Stomach smooth muscle (tissue), 2 donors: ENCODE measurements around the gene RASGRP3.

Experiments
- H3K27ac ChIP-seq: one replicate; pipeline ENCODE4 v1.7.0; 2013; ENCODE audit warnings: mild to moderate bottlenecking, low read length, inconsistent platforms
- H3K27me3 ChIP-seq, 2 donors: one replicate each; pipeline ENCODE4 v1.7.0; 2013; ENCODE audit warnings: low read length in 2 of 2; ENCODE audit not compliant: insufficient read depth in 2 of 2, control insufficient read depth in 1 of 2
- H3K36me3 ChIP-seq, 2 donors: one replicate each; pipeline ENCODE4 v1.7.0; 2013; ENCODE audit warnings: low read length in 2 of 2; ENCODE audit not compliant: control insufficient read depth in 2 of 2, insufficient read depth in 2 of 2
- H3K4me1 ChIP-seq: one replicate; pipeline ENCODE4 v1.7.0; 2013; ENCODE audit warnings: low read length; ENCODE audit not compliant: control insufficient read depth, insufficient read depth
- H3K4me3 ChIP-seq, 2 donors: one replicate each; pipeline ENCODE4 v1.7.0; 2013; ENCODE audit warnings: low read length in 2 of 2
- H3K9ac ChIP-seq, 2 donors: one replicate each; pipeline ENCODE4 v1.7.0; 2013; ENCODE audit warnings: low read length in 2 of 2, mild to moderate bottlenecking in 1 of 2
- H3K9me3 ChIP-seq, 2 donors: one replicate each; pipeline ENCODE4 v1.7.0; 2013; ENCODE audit warnings: low read length in 2 of 2; ENCODE audit not compliant: control insufficient read depth in 2 of 2
- donor health status: healthy.
- donor health status: Pancreatic carcinoma.

RASGRP3 gene

GRCh38 chr2:33478968-33479731, 2.7 kb downstream of the RASGRP3 start:
- Histone ChIP-seq H3K9me3 (no peaks in the 10 kb centered on the region), H3K27ac (no peak overlapping the region), H3K9ac (no peak overlapping the region), H3K36me3 (no peaks in the 10 kb centered on the region), H3K4me1 (peaks cover 13% of the 10 kb centered on the region), H3K27me3 (no peaks in the 10 kb centered on the region), H3K4me3 (no peak overlapping the region)

GRCh38 chr2:33482518-33482917, 6.1 kb downstream of the RASGRP3 start:
- Histone ChIP-seq H3K4me1 (peaks cover 6% of the 10 kb centered on the region), H3K27me3 (no peaks in the 10 kb centered on the region), H3K4me3 (no peak overlapping the region), H3K36me3 (no peaks in the 10 kb centered on the region), H3K9ac (no peak overlapping the region), H3K9me3 (no peaks in the 10 kb centered on the region), H3K27ac (no peak overlapping the region)

- Histone ChIP-seq H3K27me3 (no peaks in the 10 kb centered on the region), H3K9me3 (no peaks in the 10 kb centered on the region), H3K36me3 (no peaks in the 10 kb centered on the region), H3K4me3 (no peak overlapping the region), H3K27ac (no peak overlapping the region), H3K4me1 (no peaks in the 10 kb centered on the region), H3K9ac (no peak overlapping the region)
Observed at GRCh38 chr2:33484042-33484621, 7.7 kb downstream of the RASGRP3 start.

- peaks cover 3% of the 10 kb centered on the region for H3K4me1 ChIP-seq
- H3K27ac ChIP-seq: no peak overlapping the region
- H3K4me3 ChIP-seq: no peak overlapping the region
- no peaks in the 10 kb centered on the region for H3K27me3 ChIP-seq
- H3K36me3 ChIP-seq: no peaks in the 10 kb centered on the region
- H3K9me3 ChIP-seq: no peaks in the 10 kb centered on the region
- no peak overlapping the region for H3K9ac ChIP-seq
Observed at GRCh38 chr2:33485051-33485450, 8.6 kb downstream of the RASGRP3 start.

GRCh38 chr2:33486544-33486943, 10.1 kb downstream of the RASGRP3 start:
- H3K9ac ChIP-seq: no peak overlapping the region
- H3K4me1 ChIP-seq: peaks cover 3% of the 10 kb centered on the region
- no peaks in the 10 kb centered on the region for H3K9me3 ChIP-seq
- H3K27me3 ChIP-seq: no peaks in the 10 kb centered on the region
- no peak overlapping the region for H3K4me3 ChIP-seq
- H3K36me3 ChIP-seq: no peaks in the 10 kb centered on the region
- H3K27ac ChIP-seq: no peak overlapping the region

- Histone ChIP-seq H3K27ac (no peak overlapping the region), H3K27me3 (no peaks in the 10 kb centered on the region), H3K36me3 (no peaks in the 10 kb centered on the region), H3K9ac (no peak overlapping the region), H3K4me1 (peaks cover 3% of the 10 kb centered on the region), H3K4me3 (no peak overlapping the region), H3K9me3 (no peaks in the 10 kb centered on the region)
Observed at GRCh38 chr2:33488178-33488690, 11.8 kb downstream of the RASGRP3 start.

- Histone ChIP-seq H3K4me1 (peaks cover 3% of the 10 kb centered on the region), H3K4me3 (no peak overlapping the region), H3K27ac (no peak overlapping the region), H3K36me3 (no peaks in the 10 kb centered on the region), H3K9ac (no peak overlapping the region), H3K27me3 (no peaks in the 10 kb centered on the region), H3K9me3 (no peaks in the 10 kb centered on the region)
Observed at GRCh38 chr2:33488715-33489540, 12.5 kb downstream of the RASGRP3 start.

GRCh38 chr2:33489835-33490431, 13.5 kb downstream of the RASGRP3 start:
- H3K4me1 ChIP-seq: peaks cover 3% of the 10 kb centered on the region
- no peaks in the 10 kb centered on the region for H3K9me3 ChIP-seq
- H3K4me3 ChIP-seq: no peak overlapping the region
- H3K9ac ChIP-seq: no peak overlapping the region
- H3K36me3 ChIP-seq: no peaks in the 10 kb centered on the region
- H3K27me3 ChIP-seq: no peaks in the 10 kb centered on the region
- no peak overlapping the region for H3K27ac ChIP-seq

- H3K9ac ChIP-seq: no peak overlapping the region
- no peaks in the 10 kb centered on the region for H3K27me3 ChIP-seq
- H3K27ac ChIP-seq: no peak overlapping the region
- H3K36me3 ChIP-seq: no peaks in the 10 kb centered on the region
- no peak overlapping the region for H3K4me3 ChIP-seq
- peaks cover 3% of the 10 kb centered on the region for H3K4me1 ChIP-seq
- H3K9me3 ChIP-seq: no peaks in the 10 kb centered on the region
Observed at GRCh38 chr2:33491441-33492084, 15.1 kb downstream of the RASGRP3 start.
